HG02938 (cell line): Measurements from ENCODE around the gene TUBB2B.
"Not testable (repeated sequence)": the region's sequence is repeated elsewhere in the genome, so short reads cannot be mapped to it uniquely, and the experiment has no call there.

Experiments used
- ATAC-seq: cut with Tn5 transposase; IDR thresholded peaks from one replicate; pipeline ENCODE4 v1.9.1; 2021; ENCODE audit warnings: mild to moderate bottlenecking, moderate library complexity; ENCODE audit not compliant: unreplicated experiment

Gene TUBB2B

GRCh38 chr6:3212261-3212660 lies 15.2 kb downstream of the TUBB2B start:
- ATAC-seq = no peak

GRCh38 chr6:3211681-3212080 lies 15.8 kb downstream of the TUBB2B start:
- no peak for ATAC-seq

GRCh38 chr6:3210024-3210610 lies 17.3 kb downstream of the TUBB2B start:
- ATAC-seq = no peak

GRCh38 chr6:3209114-3210023 lies 18.1 kb downstream of the TUBB2B start:
- ATAC-seq = peak; percentile 47

GRCh38 chr6:3208775-3209113 lies 18.7 kb downstream of the TUBB2B start:
- ATAC-seq = no peak

- ATAC-seq = no peak
Measured at GRCh38 chr6:3208098-3208774, 19.2 kb downstream of the TUBB2B start.

- ATAC-seq = no peak
Measured at GRCh38 chr6:3206339-3207015, 21.0 kb downstream of the TUBB2B start.

- no peak for ATAC-seq
Measured at GRCh38 chr6:3205913-3206312, 21.5 kb downstream of the TUBB2B start.

- ATAC-seq = no peak
Measured at GRCh38 chr6:3204921-3205320, 22.5 kb downstream of the TUBB2B start.

GRCh38 chr6:3202999-3203696 lies 24.3 kb downstream of the TUBB2B start:
- ATAC-seq = no peak

GRCh38 chr6:3201388-3201787 lies 26.1 kb downstream of the TUBB2B start:
- no peak for ATAC-seq

GRCh38 chr6:3200682-3201081 lies 26.8 kb downstream of the TUBB2B start:
- no peak for ATAC-seq

GRCh38 chr6:3199382-3199781 lies 28.1 kb downstream of the TUBB2B start:
- no peak for ATAC-seq

GRCh38 chr6:3197734-3198133 lies 29.7 kb downstream of the TUBB2B start:
- not testable (repeated sequence) for ATAC-seq

- no peak for ATAC-seq
Measured at GRCh38 chr6:3196770-3197169, 30.7 kb downstream of the TUBB2B start.

- ATAC-seq = no peak
Measured at GRCh38 chr6:3195695-3196497, 31.6 kb downstream of the TUBB2B start.

GRCh38 chr6:3195420-3195694 lies 32.1 kb downstream of the TUBB2B start:
- ATAC-seq = no peak

GRCh38 chr6:3194535-3195419 lies 32.7 kb downstream of the TUBB2B start:
- ATAC-seq = no peak
